ENCODE measurements around the gene NACA2.
"Not testable (repeated sequence)": the region's sequence is repeated elsewhere in the genome, so short reads cannot be mapped to it uniquely, and the experiment has no call there.

NACA2 gene

GRCh38 chr17:61556224-61557188 is 34.5 kb downstream of the NACA2 start:
- no peak overlapping the region for H3K4me3 ChIP-seq (replicated peaks in 1 of 2; ENCODE audit: low read depth in 2 of 2, low read length in 2 of 2)
- DNase-seq (ENCODE audit: low read depth in 2 of 2), result no peak
- TF ChIP-seq, protein P1, sequence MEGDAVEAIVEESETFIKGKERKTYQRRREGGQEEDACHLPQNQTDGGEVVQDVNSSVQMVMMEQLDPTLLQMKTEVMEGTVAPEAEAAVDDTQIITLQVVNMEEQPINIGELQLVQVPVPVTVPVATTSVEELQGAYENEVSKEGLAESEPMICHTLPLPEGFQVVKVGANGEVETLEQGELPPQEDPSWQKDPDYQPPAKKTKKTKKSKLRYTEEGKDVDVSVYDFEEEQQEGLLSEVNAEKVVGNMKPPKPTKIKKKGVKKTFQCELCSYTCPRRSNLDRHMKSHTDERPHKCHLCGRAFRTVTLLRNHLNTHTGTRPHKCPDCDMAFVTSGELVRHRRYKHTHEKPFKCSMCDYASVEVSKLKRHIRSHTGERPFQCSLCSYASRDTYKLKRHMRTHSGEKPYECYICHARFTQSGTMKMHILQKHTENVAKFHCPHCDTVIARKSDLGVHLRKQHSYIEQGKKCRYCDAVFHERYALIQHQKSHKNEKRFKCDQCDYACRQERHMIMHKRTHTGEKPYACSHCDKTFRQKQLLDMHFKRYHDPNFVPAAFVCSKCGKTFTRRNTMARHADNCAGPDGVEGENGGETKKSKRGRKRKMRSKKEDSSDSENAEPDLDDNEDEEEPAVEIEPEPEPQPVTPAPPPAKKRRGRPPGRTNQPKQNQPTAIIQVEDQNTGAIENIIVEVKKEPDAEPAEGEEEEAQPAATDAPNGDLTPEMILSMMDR (IDR thresholded peaks at IDR 0.05; ENCODE audit: low read depth, low read length), result no peak

GRCh38 chr17:61555127-61555566 is 35.9 kb downstream of the NACA2 start:
- TF ChIP-seq, protein P1 (IDR thresholded peaks at IDR 0.05; ENCODE audit: low read depth, low read length), result no peak
- no peak overlapping the region for H3K4me3 ChIP-seq (replicated peaks in 1 of 2; ENCODE audit: low read depth in 2 of 2, low read length in 2 of 2)
- no peak for DNase-seq (ENCODE audit: low read depth in 2 of 2)

DNA sequence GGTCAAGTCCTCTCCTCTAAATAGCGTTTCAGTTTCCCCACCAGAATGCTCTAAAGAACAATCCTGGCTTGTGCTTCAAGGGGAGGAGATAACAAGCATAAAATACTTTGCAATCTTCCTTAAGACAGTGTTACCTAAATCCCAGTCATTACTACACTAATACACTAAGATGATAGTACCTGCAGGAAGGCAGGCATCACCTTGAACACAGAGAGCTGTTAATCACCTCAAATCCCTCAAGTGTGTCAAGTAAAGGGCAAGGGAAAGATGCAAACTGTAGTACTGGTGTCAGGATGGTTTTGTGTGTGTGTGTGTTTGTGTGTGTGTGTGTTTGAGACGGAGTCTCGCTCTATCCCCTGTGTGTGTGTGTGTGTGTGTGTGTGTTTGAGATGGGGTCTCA is 36.8 kb downstream of the NACA2 start:
- TF ChIP-seq, protein P1 (IDR thresholded peaks at IDR 0.05; ENCODE audit: low read depth, low read length), result no peak
- no peak overlapping the region for H3K4me3 ChIP-seq (replicated peaks in 1 of 2; ENCODE audit: low read depth in 2 of 2, low read length in 2 of 2)
- DNase-seq (ENCODE audit: low read depth in 2 of 2), result no peak

DNA sequence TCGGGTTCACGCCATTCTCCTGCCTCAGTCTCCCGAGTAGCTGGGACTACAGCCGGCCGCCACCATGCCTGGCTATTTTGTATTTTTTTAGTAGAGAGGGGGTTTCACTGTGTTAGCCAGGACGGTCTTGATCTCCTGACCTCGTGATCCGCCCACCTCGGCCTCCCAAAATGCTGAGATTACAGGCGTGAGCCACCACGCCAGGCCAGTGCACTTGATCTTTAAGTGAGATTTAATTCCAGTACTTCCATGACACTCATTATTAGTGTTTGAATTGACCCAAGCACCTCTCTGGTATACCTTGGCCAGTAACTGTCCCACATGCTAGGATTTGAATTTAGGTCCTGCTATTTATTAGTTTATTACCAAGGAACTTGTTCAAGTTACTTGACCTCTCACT is 38.5 kb downstream of the NACA2 start:
- DNase-seq (ENCODE audit: low read depth in 2 of 2); H3K4me3 ChIP-seq (replicated peaks in 1 of 2; ENCODE audit: low read depth in 2 of 2, low read length in 2 of 2): not testable (repeated sequence)

GRCh38 chr17:61551255-61551742 is 39.7 kb downstream of the NACA2 start:
- TF ChIP-seq, protein P1 (IDR thresholded peaks at IDR 0.05; ENCODE audit: low read depth, low read length), result peak; percentile 68

GRCh38 chr17:61547113-61547512 is 43.9 kb downstream of the NACA2 start:
- no peak overlapping the region for H3K4me3 ChIP-seq (replicated peaks in 1 of 2; ENCODE audit: low read depth in 2 of 2, low read length in 2 of 2)
- no peak for DNase-seq (ENCODE audit: low read depth in 2 of 2)
- TF ChIP-seq, protein P1 (IDR thresholded peaks at IDR 0.05; ENCODE audit: low read depth, low read length), result no peak

More at GRCh38 chr17:61551255-61551742, 39.7 kb downstream of the NACA2 start:
- peak; percentile 65 to 69 for DNase-seq (ENCODE audit: low read depth in 2 of 2)
- no peak overlapping the region for H3K4me3 ChIP-seq (replicated peaks in 1 of 2; ENCODE audit: low read depth in 2 of 2, low read length in 2 of 2)

GRCh38 chr17:61545335-61545938 is 45.6 kb downstream of the NACA2 start:
- TF ChIP-seq, protein P1 (IDR thresholded peaks at IDR 0.05; ENCODE audit: low read depth, low read length), result no peak

More at GRCh38 chr17:61545335-61545938, 45.6 kb downstream of the NACA2 start:
- H3K4me3 ChIP-seq (replicated peaks in 1 of 2; ENCODE audit: low read depth in 2 of 2, low read length in 2 of 2), result no peak overlapping the region
- DNase-seq (ENCODE audit: low read depth in 2 of 2), result no peak

Data from cardiac fibroblast (primary cell).